GM18861 (cell line): ENCODE data around the gene HLA-B.
A peak's percentile ranks its signal among the peaks of the same experiment; 100 is the strongest.
"Not testable (repeated sequence)": the region's sequence is repeated elsewhere in the genome, so short reads cannot be mapped to it uniquely, and the experiment has no call there.

ENCODE experiments used
- ATAC-seq: cut with Tn5 transposase; IDR thresholded peaks from one replicate; pipeline ENCODE4 v1.9.1; 2021; ENCODE audit not compliant: unreplicated experiment

Gene HLA-B

DNA sequence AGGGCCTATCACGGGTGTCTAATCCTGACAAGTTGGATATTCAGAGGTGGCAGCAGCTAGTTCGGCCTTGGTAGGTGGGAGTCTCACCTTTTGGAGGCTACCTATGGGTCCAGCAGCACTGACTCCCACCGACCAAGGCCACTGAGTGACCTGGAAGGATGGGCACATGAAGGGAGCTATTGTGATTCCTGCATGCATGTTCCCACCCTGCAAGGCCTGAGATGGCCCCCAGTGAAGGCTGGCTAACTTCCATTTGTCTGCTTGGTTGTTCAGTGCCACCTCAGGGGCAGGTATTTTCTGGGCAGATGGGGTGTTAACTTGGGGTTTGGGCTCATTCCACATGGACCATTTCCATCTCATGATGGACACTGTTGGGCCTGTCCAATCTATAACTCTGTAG, 28.1 kb upstream of the HLA-B start:
- ATAC-seq = no peak

DNA sequence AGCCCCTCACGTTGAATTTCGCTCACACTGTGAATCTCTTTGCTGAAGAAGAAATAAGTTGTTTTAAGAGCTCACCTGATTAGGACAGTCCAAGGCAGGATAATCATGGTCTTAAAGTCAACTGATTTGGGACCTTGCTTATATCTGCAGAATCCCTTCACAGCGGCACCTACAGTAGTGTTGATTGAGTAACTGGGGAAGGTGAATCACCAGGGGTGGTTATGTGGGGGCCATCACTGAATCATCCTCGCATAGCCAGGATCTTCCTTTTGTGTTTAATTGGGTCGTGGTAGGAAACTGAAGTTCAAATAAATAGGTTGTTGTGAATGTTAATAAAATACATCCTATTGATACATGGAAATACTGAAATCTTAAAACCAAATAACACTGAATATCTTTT, 26.2 kb upstream of the HLA-B start:
- ATAC-seq = no peak

DNA sequence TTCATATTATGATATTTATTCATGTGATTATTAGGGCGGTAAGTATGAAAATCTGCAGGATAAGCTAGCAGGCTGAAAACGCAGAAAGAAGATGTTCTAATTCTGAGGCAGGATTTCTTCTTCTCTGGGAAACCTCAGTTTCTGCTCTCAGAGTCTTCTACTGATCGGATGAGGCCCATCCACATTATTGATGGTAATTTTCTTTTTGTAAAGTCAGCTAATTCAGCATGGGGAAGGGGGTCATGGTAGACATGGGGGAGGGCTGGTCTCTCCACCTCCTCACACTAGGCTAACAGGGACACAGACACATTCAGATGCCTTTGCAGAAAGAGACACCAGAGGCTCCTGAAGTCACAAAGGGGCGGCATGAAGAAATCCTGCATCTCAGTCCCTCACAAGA, 24.7 kb upstream of the HLA-B start:
- no peak for ATAC-seq

DNA sequence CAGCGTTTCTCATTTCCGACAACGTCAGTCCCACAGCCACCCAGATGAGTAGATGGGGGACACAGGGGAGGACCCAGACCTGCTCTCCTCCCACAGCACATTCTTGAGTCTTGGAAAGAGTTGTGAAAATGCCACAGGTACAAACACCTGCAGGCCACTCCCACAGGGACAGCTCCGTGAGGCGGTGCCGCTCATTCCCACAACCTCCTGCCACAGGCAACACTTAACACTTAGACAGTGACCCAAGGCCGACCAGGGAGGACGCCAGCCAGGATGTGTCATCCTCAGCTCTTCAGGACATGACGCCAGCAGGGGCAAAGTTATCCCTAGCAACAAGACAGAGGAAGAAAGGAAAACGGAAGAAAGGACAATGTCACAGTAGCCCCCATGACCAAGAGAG, 22.9 kb upstream of the HLA-B start:
- no peak for ATAC-seq

DNA sequence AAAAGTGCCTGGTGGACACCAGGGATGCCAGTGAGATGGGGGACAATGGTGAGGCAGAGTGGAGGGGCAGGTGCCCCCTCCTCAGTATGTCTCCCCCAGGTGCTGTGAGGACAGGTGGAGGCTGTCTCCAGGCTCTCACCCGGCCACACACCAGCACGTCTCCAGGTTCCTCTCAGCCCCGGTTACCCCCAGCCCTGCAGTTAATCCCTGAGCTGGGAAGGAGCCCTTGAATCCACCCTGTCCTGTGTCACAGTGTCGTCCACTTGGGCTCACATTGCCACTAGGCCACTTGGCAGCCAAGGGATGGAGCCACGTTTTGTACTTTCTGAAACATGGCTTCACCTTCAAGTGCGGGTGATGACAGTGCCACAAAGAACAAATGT, 21.7 kb upstream of the HLA-B start:
- ATAC-seq = no peak

DNA sequence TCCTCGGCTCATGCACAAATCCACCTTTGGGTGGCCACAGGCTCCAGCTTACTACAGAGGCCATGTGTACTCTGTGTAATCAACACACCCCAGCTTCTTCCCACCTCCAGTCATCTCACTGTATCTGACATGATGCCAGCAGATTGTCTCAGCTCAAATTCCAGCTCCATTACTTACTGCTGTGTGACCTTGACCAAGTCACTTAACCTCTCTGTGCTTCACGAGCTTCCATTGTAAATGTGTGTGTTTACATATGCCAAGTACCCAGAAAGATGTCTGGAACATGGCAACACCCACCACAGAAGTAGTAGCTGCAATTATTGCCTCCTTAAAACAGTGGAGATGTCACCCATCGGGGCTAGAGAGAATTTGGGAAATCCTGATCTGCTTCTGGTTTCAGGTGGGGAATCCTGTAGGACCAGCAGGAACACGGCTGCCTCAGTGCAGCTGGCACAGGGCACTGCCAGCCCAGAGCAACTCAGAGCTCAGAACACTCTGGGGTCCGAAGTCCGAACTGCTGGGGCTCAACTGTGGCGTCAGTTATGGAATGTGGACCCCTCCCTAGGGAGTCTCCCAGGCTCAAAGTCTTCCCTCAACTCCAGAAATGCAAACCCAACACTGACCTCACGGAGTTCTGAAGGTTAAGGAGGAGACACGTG, 21.2 kb upstream of the HLA-B start:
- no peak for ATAC-seq

DNA sequence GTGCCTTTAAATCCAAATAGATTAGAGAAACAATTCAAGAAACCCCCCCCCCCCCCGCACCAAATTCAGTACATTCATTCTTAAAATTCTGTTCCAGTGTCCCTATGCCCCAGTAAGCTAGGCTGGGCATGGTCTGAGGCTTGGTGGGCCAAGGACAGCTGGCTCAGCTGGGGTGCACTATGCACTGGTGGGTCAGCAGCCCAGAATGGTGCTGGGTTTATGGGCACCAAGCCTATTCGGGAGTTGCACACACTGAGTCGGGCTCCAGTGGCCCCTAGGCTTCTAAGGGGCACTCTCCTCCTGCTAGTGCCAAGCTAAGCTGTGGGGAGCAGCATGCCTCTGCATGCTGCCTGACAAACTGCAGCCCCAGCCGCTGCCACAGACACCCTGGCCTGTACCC, 20.1 kb upstream of the HLA-B start:
- ATAC-seq = no peak

DNA sequence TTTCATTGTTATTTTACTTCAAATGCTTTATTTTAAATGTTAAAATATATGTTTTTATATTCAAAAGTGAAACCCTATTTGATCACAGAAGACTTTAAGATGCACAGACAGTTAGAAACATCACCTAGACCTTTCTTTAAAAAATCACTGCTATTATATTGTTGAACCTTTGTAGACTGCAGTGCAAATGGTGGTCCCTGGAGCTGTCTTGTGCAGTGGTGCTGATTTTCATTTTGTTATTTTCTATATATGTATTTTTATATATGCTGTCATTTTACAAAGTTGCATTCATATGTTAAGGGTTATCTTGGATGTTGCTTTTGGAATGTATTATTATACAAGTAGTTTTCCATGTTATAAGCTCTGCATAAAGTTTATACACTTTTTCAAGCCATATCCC, 18.7 kb upstream of the HLA-B start:
- no peak for ATAC-seq

DNA sequence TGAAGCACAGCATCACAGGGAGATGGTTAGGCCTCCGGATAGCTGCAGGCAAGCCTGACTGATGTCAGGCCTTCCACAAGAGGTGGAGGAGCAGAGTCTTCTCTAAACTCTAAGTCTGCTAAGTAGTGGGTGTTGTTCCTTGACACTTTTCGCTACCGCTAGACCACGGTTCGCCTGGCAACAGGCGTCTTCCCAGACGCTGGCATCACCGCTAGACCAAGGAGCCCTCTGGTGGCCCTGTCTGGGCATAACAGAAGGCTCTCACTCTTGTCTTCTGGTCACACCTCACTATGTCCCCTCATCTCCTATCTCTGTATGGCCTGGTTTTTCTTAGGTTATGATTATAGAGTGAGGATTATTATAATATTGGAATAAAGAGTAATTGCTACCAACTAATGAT, 17.1 kb upstream of the HLA-B start:
- ATAC-seq = not testable (repeated sequence)

DNA sequence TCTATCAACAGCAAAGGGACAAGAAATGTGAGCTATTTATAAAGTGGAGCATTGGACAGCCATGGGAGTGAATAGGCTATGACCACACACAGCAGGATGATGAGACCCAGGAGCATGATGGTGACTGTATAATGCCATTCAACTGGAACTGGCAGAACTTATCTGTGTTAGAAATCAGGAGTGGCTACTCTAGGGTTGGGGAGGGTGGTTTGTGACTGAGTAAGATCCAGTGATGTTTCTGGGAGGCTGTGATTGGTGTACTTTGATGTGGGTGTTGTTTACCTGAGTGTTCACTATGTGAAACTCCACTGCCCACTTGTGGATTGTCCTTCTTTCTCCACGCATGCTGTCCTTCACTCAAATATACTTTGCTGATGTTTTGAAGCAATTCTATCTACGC, 11.5 kb upstream of the HLA-B start:
- ATAC-seq = no peak

DNA sequence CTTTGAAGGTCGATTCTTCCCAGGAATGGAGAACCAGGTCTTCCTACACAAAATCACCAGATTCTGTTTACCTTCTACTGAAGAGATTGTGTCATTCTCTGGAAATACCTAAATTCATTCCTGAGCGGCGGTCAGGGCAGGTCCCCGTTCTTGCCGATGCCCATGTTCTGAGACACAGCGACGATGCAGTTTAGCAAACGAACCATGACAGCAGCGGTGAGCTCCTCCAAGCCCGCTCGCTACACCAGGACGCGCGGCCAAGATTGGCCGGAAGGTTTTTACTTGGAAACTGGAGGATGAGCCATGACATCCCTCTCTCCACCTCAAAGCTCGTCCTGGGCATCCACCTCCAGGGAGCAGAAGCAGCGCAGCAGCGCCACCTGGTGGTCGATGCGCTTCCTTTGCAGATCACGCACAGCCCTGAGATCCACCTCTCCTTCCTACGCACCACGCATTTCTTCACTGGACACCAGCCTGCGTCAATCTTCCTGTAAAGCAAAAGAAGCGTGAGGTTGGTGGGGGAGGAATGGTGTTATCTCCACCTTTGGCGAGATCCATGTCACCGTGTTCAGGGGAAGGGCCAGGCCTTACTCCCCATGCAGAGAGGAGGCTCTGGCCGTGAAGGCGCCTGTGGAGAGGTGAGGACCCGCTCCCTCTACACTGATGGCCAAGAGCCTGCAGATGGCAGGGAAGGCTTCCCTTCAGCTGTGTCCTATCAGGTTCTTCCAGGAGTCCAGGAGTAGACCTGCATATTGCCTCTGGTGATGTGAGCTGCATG, 9.9 kb upstream of the HLA-B start:
- ATAC-seq = peak; percentile 65

DNA sequence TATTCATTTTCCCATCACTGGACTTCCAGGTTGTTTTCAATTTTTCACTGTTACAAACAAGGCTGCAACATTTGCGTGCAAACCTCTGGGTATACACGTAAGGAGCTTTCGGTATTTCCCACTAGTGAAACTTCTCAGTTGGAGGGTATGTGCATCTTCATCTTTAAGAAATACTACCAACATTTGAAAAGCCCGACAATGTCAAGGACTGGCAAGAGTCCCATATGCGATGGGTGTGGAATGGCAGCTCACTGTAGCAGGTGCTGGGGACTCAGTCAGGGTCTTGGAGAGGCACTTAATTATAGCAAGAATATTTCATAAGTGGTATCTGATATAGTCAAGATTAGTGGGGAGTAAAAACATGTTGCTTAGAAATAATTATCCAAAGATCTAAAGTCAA, 8.9 kb upstream of the HLA-B start:
- ATAC-seq = no peak

DNA sequence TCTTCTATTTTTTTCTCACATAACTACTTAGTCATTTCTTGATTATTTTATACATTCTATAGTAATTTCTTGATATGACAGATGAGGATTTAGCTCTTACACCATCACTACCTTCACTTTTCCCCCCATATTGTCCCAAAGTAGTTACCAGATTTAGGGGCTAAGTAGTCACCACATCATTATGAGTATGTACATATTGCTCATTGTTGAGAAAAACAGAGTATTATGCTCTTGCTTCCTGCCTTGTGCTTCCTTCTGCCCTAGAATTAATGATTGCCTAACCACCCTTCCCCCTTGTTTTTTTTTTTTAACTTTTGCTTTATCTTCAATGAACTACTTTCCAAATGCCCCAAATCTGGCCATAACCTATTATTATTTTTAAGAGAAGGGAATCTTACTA, 6.8 kb upstream of the HLA-B start:
- no peak for ATAC-seq

DNA sequence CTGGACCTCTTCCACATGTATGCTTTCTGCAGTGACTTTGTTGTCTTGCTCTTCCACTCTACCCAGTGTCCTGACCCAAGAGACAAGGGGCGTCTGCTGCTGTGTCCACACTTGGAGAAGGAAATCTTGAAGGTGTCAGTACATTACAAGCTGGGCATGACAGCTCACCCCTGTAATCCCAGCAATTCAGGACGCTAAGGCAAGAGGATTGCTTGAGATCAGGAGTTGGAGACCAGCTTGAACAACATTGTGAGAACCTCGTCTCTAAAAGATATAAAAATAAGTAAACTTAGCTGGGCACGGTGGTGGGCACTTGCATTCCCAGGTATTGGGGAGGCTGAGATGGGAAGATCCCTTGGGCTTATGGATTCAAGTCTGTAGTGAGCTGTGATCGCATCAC, 5.8 kb upstream of the HLA-B start:
- no peak for ATAC-seq

DNA sequence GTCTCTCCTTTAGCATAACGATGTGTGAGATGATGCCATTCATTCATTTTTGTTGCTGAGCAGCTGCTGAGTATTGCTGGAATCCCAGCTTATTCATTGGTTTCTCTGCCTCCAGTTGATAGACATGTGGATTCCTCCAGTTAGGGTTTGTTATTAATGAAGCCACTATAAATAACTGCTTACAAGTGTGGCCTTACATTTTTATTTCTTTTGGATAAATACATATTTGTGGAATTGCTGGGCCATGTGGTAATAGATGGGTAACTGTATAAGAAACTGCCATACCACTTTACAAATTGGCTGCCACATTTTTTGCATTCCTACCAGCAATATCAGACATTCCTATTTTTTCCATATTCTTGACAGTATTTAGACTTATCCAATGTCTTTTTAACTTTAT, 2.6 kb upstream of the HLA-B start:
- ATAC-seq = no peak

DNA sequence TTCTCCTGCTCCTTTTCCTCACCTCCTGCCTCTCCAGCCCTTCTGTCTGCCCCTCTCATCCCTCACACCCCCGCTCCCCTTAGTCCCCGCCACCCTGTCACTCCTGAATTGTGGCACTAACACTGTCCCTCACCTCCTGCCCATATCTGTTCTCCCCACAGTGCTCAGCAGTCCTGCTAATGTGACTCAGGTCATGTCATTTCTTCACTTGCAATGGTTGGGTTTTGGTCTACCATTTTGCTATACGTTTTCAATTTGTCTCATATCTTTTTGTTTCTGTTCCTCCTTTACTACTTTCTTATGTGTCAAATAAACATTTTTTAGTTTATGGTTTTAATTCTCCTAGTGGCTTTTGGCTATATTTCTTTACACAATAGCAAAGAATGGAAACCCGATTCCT, 1.3 kb upstream of the HLA-B start:
- no peak for ATAC-seq

DNA sequence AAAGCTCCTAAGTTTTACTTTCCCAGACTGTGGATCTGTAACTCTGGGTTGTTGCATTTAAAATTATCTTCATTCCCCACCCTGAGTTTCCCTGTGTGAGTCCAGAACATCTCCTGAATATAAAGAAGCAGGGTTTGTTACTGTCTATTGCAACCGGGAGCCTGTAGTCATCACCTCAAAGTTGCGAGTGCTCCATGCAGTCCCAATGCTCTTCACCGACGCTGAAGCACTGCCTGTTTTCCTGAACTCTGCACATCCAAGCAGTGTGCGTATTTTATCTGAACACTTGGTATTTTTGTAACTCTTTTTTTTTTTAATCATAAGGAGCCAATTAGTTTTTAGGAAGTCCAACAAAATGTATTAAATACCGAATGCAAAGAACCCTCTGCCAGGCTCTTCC, 907 bp upstream of the HLA-B start:
- no peak for ATAC-seq

DNA sequence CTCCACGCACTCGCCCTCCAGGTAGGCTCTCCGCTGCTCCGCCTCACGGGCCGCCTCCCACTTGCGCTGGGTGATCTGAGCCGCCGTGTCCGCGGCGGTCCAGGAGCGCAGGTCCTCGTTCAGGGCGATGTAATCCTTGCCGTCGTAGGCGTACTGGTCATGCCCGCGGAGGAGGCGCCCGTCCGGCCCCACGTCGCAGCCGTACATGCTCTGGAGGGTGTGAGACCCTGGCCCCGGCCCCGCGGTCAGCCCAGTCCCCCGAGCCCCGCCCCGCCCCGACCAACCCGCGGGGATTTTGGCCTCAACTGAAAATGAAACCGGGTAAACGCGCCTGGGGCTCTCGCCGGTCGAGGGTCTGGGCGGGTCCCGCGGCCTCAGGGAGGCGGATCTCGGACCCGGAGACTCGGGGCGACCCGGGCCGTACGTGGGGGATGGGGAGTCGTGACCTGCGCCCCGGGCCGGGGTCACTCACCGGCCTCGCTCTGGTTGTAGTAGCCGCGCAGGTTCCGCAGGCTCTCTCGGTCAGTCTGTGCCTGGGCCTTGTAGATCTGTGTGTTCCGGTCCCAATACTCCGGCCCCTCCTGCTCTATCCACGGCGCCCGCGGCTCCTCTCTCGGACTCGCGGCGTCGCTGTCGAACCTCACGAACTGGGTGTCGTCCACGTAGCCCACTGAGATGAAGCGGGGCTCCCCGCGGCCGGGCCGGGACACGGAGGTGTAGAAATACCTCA, 598 bp downstream of the HLA-B start:
- no peak for ATAC-seq

DNA sequence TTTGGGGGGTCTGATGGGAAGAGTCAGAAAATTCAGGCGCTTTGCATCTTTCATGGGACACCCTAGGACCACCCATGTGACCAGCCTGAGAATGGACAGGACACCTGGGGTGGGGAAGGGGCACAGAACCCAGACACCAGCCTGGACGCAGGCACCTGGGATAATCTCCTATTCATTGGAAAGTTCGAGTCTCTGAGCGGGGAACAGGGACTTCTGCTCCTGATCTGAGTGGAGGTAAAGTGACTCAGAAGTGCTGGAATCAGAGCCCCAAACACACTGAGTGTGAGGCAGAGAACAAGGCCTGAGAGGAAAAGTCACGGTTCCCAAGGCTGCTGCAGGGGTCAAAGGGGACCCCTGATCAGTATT, 1.4 kb downstream of the HLA-B start:
- ATAC-seq = no peak

DNA sequence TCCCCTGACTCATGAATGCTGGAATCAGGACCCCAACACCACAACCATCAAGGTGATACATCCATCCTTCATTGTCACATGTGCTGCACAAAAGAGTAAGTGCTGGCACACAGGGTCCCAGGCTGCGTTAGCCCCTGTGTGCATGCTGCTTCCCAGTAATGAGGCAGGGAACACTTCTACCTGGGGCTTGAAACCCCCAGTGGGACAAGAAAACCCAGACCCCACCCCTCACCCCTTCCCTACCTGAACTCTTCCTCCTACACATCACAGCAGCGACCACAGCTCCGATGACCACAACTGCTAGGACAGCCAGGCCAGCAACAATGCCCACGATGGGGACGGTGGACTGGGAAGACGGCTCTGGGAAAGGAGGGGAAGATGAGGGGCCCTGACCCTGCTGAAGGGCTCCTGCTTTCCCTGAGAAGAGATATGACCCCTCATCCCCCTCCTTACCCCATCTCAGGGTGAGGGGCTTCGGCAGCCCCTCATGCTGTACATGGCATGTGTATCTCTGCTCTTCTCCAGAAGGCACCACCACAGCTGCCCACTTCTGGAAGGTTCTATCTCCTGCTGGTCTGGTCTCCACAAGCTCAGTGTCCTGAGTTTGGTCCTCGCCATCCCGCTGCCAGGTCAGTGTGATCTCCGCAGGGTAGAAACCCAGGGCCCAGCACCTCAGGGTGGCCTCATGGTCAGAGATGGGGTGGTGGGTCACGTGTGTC, 2.0 kb downstream of the HLA-B start:
- no peak for ATAC-seq

DNA sequence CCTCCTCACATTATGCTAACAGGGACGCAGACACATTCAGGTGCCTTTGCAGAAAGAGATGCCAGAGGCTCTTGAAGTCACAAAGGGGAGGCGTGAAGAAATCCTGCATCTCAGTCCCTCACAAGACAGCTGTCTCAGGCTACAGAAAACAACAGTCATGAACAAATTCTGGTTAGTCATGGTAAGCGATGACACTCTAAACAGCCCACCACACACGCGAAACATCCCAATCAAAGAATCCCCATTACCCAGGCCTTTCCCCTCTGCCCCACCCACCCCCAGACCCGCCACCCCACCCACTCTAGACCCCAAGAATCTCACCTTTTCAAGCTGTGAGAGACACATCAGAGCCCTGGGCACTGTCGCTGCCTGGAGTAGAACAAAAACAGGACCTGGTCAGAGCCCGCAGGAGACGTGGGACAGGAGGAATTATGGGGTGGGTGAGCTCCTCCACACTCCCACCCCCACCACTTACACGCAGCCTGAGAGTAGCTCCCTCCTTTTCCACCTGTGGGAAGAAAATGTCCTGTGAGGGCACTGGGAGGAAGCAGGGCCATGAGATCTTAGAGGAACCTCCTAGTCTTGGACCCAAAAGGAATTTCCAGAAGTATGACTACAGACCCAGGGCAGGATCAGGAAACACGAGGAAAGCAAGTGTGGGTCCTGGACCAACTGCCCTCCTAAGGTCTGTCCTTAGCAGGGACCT, 2.7 kb downstream of the HLA-B start:
- ATAC-seq = no peak
